Endothelial cell of umbilical vein (primary cell): ENCODE results near the gene GSG1L. TPM values are rescaled to one million over a fixed set of nuclear protein-coding genes. Genes with fewer than 3 reads are reported as not detected.

Source experiments
- BruUV-seq: library from RNA; stranded (reverse); fragments of 400-500 nt; replicated peaks from 2 replicates; lab custom pipeline; 2021; lab: Mats Ljungman, UMichigan
- CTCF ChIA-PET: fragments of 300-600, 350-600 bp; sonication (Branson Sonifier 250); formaldehyde crosslinking; loops from one replicate; lab custom pipeline; 2021; ENCODE audit warnings: antibody characterized with exemption, inconsistent platforms; lab: Charles Lee
- POLR2A ChIA-PET: fragments of 300-600, 350-600 bp; sonication (Branson Sonifier 250); formaldehyde crosslinking; loops from one replicate; lab custom pipeline; 2021; ENCODE audit warnings: antibody characterized with exemption, inconsistent platforms; lab: Charles Lee
- DNase-seq: peaks from one replicate; pipeline ENCODE4 v3.0.0-alpha.2; 2011; ENCODE audit warnings: low read depth, low spot score
- FAIRE-seq: peaks from 2 replicates; lab custom pipeline; 2011; peaks lifted over from hg19 to GRCh38; lab: Jason Lieb, UNC
- H2AFZ ChIP-seq: 2 replicates; pipeline ENCODE4 v1.6.0; 2012; ENCODE audit warnings: low read depth, low read length, control low read depth, inconsistent platforms
- H3K27ac ChIP-seq: 2 replicates; pipeline ENCODE4 v1.5.1; 2011; ENCODE audit warnings: low read depth, mild to moderate bottlenecking, control low read depth, low read length, moderate library complexity; ENCODE audit not compliant: insufficient read depth
- H3K27me3 ChIP-seq, 2 experiments: 2 replicates each; pipeline versions ENCODE4 v1.6.0 to v1.6.1; 2011; ENCODE audit warnings: low read length in 2 of 2, mixed read lengths in 1 of 2; ENCODE audit not compliant: control insufficient read depth in 2 of 2, insufficient read depth in 2 of 2
- H3K36me3 ChIP-seq, 2 experiments: 2 replicates in 1 of 2; 3 replicates in 1 of 2; pipeline ENCODE4 v1.5.1; 2011; ENCODE audit warnings: low read length in 2 of 2, mild to moderate bottlenecking in 1 of 2, moderate library complexity in 1 of 2; ENCODE audit not compliant: control insufficient read depth in 2 of 2, insufficient read depth in 2 of 2; ENCODE audit errors: extremely low read depth in 1 of 2
- H3K4me1 ChIP-seq: 3 replicates; pipeline ENCODE4 v1.5.1; 2011; ENCODE audit warnings: mild to moderate bottlenecking, low read length; ENCODE audit not compliant: control insufficient read depth, insufficient read depth; ENCODE audit errors: extremely low read depth
- H3K4me2 ChIP-seq: 2 replicates; pipeline ENCODE4 v1.6.1; 2011; ENCODE audit warnings: low read length, control low read depth, mixed read lengths; ENCODE audit not compliant: insufficient read depth
- H3K4me3 ChIP-seq, 3 experiments: fragments of 200-600 bp in 1 of 3; sonication (generic), shearing (Covaris generic) in 1 of 3; replicated peaks in 1 of 3; 2 replicates each; pipeline ENCODE4 v1.5.1; 2011 to 2016; ENCODE audit warnings: control low read depth in 3 of 3, low read length in 3 of 3, mild to moderate bottlenecking in 2 of 3, inconsistent platforms in 1 of 3, low read depth in 1 of 3, moderate library complexity in 1 of 3; ENCODE audit not compliant: insufficient read depth in 1 of 3
- H3K79me2 ChIP-seq: 2 replicates; pipeline ENCODE4 v1.6.0; 2012; ENCODE audit warnings: low read length, inconsistent platforms; ENCODE audit not compliant: control insufficient read depth, insufficient read depth
- H3K9ac ChIP-seq: replicated peaks from 2 replicates; pipeline ENCODE3; 2011; ENCODE audit warnings: low read length, control low read depth; ENCODE audit not compliant: insufficient read depth; ENCODE audit errors: extremely low read depth
- H3K9me1 ChIP-seq: replicated peaks from 3 replicates; pipeline ENCODE4 v1.6.0; 2011; ENCODE audit warnings: mild to moderate bottlenecking, low read length; ENCODE audit not compliant: control insufficient read depth, insufficient read depth; ENCODE audit errors: extremely low read depth
- H3K9me3 ChIP-seq: replicated peaks from 2 replicates; pipeline ENCODE4 v1.5.1; 2012; ENCODE audit warnings: low read length, inconsistent platforms; ENCODE audit not compliant: control insufficient read depth, insufficient read depth
- H4K20me1 ChIP-seq: replicated peaks from 2 replicates; pipeline ENCODE3; 2011; ENCODE audit warnings: mild to moderate bottlenecking, low read length; ENCODE audit not compliant: control insufficient read depth, insufficient read depth; ENCODE audit errors: extremely low read depth
- EZH2 ChIP-seq: IDR thresholded peaks from 2 replicates; pipeline ENCODE4 v1.6.1; 2012; ENCODE audit warnings: borderline replicate concordance, low read depth, mild to moderate bottlenecking, moderate library complexity, low read length, inconsistent platforms; ENCODE audit not compliant: severe bottlenecking
- FOS ChIP-seq: IDR thresholded peaks from 2 replicates; pipeline ENCODE4 v1.6.1; 2011; ENCODE audit warnings: mild to moderate bottlenecking, low read length, moderate library complexity, borderline replicate concordance; ENCODE audit not compliant: insufficient read depth
- GATA2 ChIP-seq: IDR thresholded peaks from 2 replicates; pipeline ENCODE4 v1.7.0; 2011; ENCODE audit warnings: low read depth, mild to moderate bottlenecking, moderate library complexity, mixed read lengths, low read length; ENCODE audit not compliant: insufficient read length, insufficient read depth
- JUN ChIP-seq: IDR thresholded peaks from 2 replicates; pipeline ENCODE4 v1.6.1; 2011; ENCODE audit warnings: borderline replicate concordance, low read depth; ENCODE audit not compliant: insufficient read length, insufficient read depth
- MYC ChIP-seq: IDR thresholded peaks from one replicate; pipeline ENCODE4 v1.6.1; 2011; ENCODE audit warnings: mild to moderate bottlenecking, low read depth, low read length
- POLR2A ChIP-seq: IDR thresholded peaks from 2 replicates; pipeline ENCODE4 v1.6.1; 2012; ENCODE audit warnings: low read depth, mild to moderate bottlenecking, control low read depth, low read length
- POLR2AphosphoS5 ChIP-seq: IDR thresholded peaks from 2 replicates; pipeline ENCODE4 v1.6.1; 2012; ENCODE audit warnings: low read depth, mild to moderate bottlenecking, control low read depth, low read length, moderate library complexity; ENCODE audit not compliant: insufficient read depth
- dilution Hi-C: fragments of 300-500 bp; cut with MboI; formaldehyde crosslinking; loops from one replicate; pipeline ENCODE4 v1.15.0; 2019; ENCODE audit warnings: low sequenced_read_pairs; ENCODE audit not compliant: extremely low pct_ligation_motif_present
- intact Hi-C: fragments of 100-400 bp; cut with micrococcal nuclease; formaldehyde crosslinking; loops from one replicate; pipeline ENCODE4 v1.10.0; 2022
- polyA plus RNA-seq, 4 experiments: library from polyadenylated mRNA; depleted of rRNA in 3 of 4; stranded (reverse) in 3 of 4; unstranded in 1 of 4; fragments of >200 nt; gene quantifications; 2 replicates each; pipeline versions ENCODE4 v1.2.1 to v1.2.3, GENCODE V29; 2011 to 2012; ENCODE audit warnings: missing spikeins in 1 of 4
- total RNA-seq: library from RNA; stranded (reverse); gene quantifications from 2 replicates; pipeline ENCODE4 v1.2.3, GENCODE V29; 2021
- TF ChIP-seq, protein P1 (sequence below), 2 donors: IDR thresholded peaks; 1 replicate in 1 of 2; 2 replicates in 1 of 2; pipeline ENCODE4 v1.5.1; 2011; ENCODE audit warnings: low read length in 2 of 2, mild to moderate bottlenecking in 2 of 2, moderate library complexity in 2 of 2, control low read depth in 1 of 2, inconsistent platforms in 1 of 2, low read depth in 1 of 2; ENCODE audit not compliant: insufficient read depth in 1 of 2; ENCODE audit errors: extremely low read depth in 1 of 2
- TF ChIP-seq, protein P2 (sequence below): IDR thresholded peaks from 2 replicates; pipeline ENCODE4 v1.6.1; 2011; ENCODE audit not compliant: insufficient read depth, insufficient read length

Gene GSG1L
- total and polyA plus RNA-seq, 2 donors (not counting 3 experiments of a cell fraction or from before 2014, with no cell fraction given) = 0.06 TPM; not detected in 1

DNA sequence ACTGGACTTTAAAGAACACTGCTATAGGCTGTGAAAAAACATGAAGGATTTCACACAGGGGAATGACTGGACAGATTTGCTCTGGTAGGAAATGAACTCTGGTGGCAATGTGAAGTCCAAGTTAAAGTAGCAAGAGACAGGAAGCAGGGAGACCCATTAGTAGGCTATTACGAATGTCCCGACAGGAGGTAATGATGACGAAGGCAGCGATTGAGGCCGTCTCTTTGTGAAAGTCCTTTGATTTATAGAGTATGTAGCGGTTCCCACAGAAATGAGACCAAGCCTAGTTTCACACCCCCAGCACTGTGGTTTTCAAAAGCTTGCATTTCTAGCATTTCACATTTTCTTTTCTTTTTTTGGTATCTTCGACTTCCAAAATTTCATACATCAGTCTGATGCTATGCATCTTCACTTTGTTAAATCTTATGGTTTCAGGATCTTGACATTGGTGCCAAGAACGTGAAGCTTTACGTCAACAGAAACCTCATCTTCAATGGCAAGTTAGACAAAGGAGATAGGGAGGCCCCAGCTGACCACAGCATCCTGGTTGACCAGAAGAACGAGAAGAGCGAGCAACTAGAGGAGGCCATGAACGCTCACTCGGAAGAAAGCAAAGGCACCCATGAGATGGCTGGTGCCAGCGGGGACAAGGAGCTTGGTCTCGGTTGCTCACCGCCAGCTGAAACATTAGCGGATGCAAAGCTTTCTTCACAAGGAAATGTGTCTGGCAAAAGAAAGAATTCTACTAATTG is 323.7 kb downstream of the GSG1L start:
- CTCF ChIA-PET = no interaction called here
- H3K27ac ChIP-seq = no peak overlapping the region
- no peak for TF ChIP-seq GATA2
- TF ChIP-seq FOS = no peak
- TF ChIP-seq EZH2 = no peak
- TF ChIP-seq, protein P1, sequence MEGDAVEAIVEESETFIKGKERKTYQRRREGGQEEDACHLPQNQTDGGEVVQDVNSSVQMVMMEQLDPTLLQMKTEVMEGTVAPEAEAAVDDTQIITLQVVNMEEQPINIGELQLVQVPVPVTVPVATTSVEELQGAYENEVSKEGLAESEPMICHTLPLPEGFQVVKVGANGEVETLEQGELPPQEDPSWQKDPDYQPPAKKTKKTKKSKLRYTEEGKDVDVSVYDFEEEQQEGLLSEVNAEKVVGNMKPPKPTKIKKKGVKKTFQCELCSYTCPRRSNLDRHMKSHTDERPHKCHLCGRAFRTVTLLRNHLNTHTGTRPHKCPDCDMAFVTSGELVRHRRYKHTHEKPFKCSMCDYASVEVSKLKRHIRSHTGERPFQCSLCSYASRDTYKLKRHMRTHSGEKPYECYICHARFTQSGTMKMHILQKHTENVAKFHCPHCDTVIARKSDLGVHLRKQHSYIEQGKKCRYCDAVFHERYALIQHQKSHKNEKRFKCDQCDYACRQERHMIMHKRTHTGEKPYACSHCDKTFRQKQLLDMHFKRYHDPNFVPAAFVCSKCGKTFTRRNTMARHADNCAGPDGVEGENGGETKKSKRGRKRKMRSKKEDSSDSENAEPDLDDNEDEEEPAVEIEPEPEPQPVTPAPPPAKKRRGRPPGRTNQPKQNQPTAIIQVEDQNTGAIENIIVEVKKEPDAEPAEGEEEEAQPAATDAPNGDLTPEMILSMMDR (IDR thresholded peaks at IDR 0.05; ENCODE audit: extremely low read depth in 1 of 2, insufficient read depth in 1 of 2, low read depth in 1 of 2, low read length in 2 of 2) = no peak
- no peak for TF ChIP-seq JUN
- TF ChIP-seq, protein P2, sequence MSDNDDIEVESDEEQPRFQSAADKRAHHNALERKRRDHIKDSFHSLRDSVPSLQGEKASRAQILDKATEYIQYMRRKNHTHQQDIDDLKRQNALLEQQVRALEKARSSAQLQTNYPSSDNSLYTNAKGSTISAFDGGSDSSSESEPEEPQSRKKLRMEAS = no peak
- TF ChIP-seq POLR2AphosphoS5 = no peak
- TF ChIP-seq POLR2A = no peak
- no peak for TF ChIP-seq MYC
- no peak for DNase-seq
- no peaks in the 10 kb centered on the region for H3K9me1 ChIP-seq
- POLR2A ChIA-PET = no interaction called here
- no peak overlapping the region for H3K4me2 ChIP-seq
- H3K27me3 ChIP-seq = no peaks in the 10 kb centered on the region
- H3K79me2 ChIP-seq = no peaks in the 10 kb centered on the region
- intact Hi-C loops (no loop called here), dilution Hi-C loops (no loop called here)
- H3K4me1 ChIP-seq = no peaks in the 10 kb centered on the region
- H4K20me1 ChIP-seq = no peaks in the 10 kb centered on the region
- H3K36me3 ChIP-seq = peaks cover 0 to 2% of the 10 kb centered on the region in 2 experiments
- H3K4me3 ChIP-seq = no peak overlapping the region
- no peak for FAIRE-seq
- no peak overlapping the region for H2AFZ ChIP-seq
- no TSS peak for BruUV-seq
- H3K9ac ChIP-seq = no peak overlapping the region
- H3K9me3 ChIP-seq = no peaks in the 10 kb centered on the region
